Endodermal cell (in vitro differentiated cells): ENCODE measurements around the gene PLPPR1. TPM values are rescaled to one million over a fixed set of nuclear protein-coding genes. Genes with fewer than 3 reads are reported as not detected.

Source experiments
- DNase-seq: peaks from one replicate; pipeline ENCODE4 v3.0.0-alpha.2; 2017
- H3K27ac ChIP-seq: 2 replicates; pipeline ENCODE4 v1.5.1; 2013; ENCODE audit warnings: mild to moderate bottlenecking, low read depth, low read length, moderate library complexity
- H3K27me3 ChIP-seq: 2 replicates; pipeline ENCODE4 v1.6.1; 2013; ENCODE audit warnings: mild to moderate bottlenecking, low read length, moderate library complexity; ENCODE audit not compliant: insufficient read depth, control insufficient read depth, poor library complexity, severe bottlenecking
- H3K36me3 ChIP-seq: 2 replicates; pipeline ENCODE4 v1.7.0; 2013; ENCODE audit warnings: mild to moderate bottlenecking, low read length, moderate library complexity; ENCODE audit not compliant: control insufficient read depth, insufficient read depth
- H3K4me1 ChIP-seq: one replicate; pipeline ENCODE4 v1.7.0; 2013; ENCODE audit warnings: low read length; ENCODE audit not compliant: control insufficient read depth, insufficient read depth
- H3K4me3 ChIP-seq: 2 replicates; pipeline ENCODE4 v1.5.1; 2013; ENCODE audit warnings: mild to moderate bottlenecking, low read length, moderate library complexity
- H3K9ac ChIP-seq: 2 replicates; pipeline ENCODE4 v1.6.1; 2013; ENCODE audit warnings: mild to moderate bottlenecking, low read length, moderate library complexity; ENCODE audit not compliant: poor library complexity, severe bottlenecking; ENCODE audit errors: extremely low read depth
- H3K9me3 ChIP-seq: 2 replicates; pipeline ENCODE4 v1.6.1; 2013; ENCODE audit warnings: mild to moderate bottlenecking, low read length, moderate library complexity; ENCODE audit not compliant: control insufficient read depth
- H3K27ac Mint-ChIP-seq: 2 replicates; pipeline ENCODE4 v1.8.0; 2020; ENCODE audit warnings: mixed read lengths
- H3K27me3 Mint-ChIP-seq: 2 replicates; pipeline ENCODE4 v1.8.0; 2021; ENCODE audit warnings: mild to moderate bottlenecking, mixed read lengths; ENCODE audit not compliant: insufficient read depth
- H3K36me3 Mint-ChIP-seq: 2 replicates; pipeline ENCODE4 v1.8.0; 2020; ENCODE audit warnings: low read depth, mixed read lengths
- H3K4me1 Mint-ChIP-seq: 2 replicates; pipeline ENCODE4 v1.8.0; 2020; ENCODE audit warnings: mixed read lengths
- H3K4me3 Mint-ChIP-seq: 2 replicates; pipeline ENCODE4 v1.8.0; 2020; ENCODE audit warnings: mild to moderate bottlenecking, moderate library complexity, mixed read lengths
- H3K9me3 Mint-ChIP-seq: 2 replicates; pipeline ENCODE4 v1.8.0; 2020; ENCODE audit warnings: mild to moderate bottlenecking, mixed read lengths
- CTCF ChIP-seq: fragments of 200-600 bp; sonication (generic); conservative IDR thresholded peaks from 2 replicates; pipeline ENCODE4 v1.5.0; 2021; ENCODE audit warnings: antibody characterized with exemption, mild to moderate bottlenecking
- WGBS, 2 experiments: methylation state at CpG; one replicate each; pipeline versions ENCODE4 v1.1.5 to v1.1.7; 2013; ENCODE audit warnings: missing lambda C conversion rate in 2 of 2, mixed read lengths in 1 of 2; ENCODE audit not compliant: insufficient coverage in 1 of 2, insufficient read length in 1 of 2; 5-methylcytosine and 5-hydroxymethylcytosine counted together
- total RNA-seq, 2 donors: library from RNA; stranded (reverse); fragmentation: NEBNext Ultra II Directional in 1 of 2; extraction: Animal tissue kit (Norgen Biotek cat#: 25700) in 1 of 2; gene quantifications; 2 replicates in 1 of 2; 3 replicates in 1 of 2; pipeline ENCODE4 v1.2.1, GENCODE V29; 2021

The PLPPR1 gene
- total RNA-seq, 2 donors from 2014 or later, result 1.5 to 4.6 TPM

DNA sequence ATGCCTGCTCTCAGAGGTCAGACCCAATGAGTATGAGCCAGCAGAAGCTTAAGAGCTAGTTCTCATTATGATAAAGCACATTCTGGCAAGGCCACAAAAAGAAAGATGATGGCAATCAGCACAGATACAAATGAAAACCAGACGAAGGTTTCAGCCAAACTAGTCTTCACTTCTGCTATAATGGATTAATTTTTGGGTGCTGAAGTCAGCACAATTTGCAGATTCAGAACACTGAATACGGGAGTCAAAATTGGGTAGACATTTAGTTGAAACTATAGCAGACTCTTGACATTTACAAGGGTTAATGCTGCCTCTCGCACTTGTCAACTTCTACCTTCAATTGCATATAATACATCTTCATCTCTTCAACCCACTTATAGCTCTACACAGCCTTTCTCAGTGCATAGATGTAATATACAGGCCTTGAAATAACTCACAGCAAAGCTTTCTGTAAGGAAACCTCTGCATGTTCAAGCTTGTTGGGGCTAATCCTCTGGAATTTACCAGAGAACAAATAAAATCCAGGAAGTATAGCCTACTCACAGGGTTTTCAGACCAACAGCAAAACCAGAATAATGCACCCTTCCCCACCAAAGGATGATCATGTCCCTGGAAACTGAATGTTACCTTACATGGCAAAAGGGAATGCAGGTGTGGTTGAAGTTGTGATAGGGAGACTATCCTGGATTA, 279.1 kb downstream of the PLPPR1 start:
- no peaks in the 10 kb centered on the region for H3K4me1 ChIP-seq
- H3K9me3 ChIP-seq, result no peaks in the 10 kb centered on the region
- no peak for DNase-seq
- H3K36me3 ChIP-seq, result no peaks in the 10 kb centered on the region
- Mint-ChIP-seq H3K27me3 (no peaks in the 10 kb centered on the region), H3K36me3 (no peaks in the 10 kb centered on the region), H3K27ac (no peak overlapping the region), H3K4me3 (no peak overlapping the region), H3K4me1 (peaks cover 2% of the 10 kb centered on the region), H3K9me3 (no peaks in the 10 kb centered on the region)
- H3K9ac ChIP-seq, result no peak overlapping the region
- WGBS, 2 experiments, result 95 to 96% methylated on average over 3 of the region's 3 CpGs
- no peak for TF ChIP-seq CTCF
- no peak overlapping the region for H3K27ac ChIP-seq
- H3K4me3 ChIP-seq, result no peak overlapping the region
- no peaks in the 10 kb centered on the region for H3K27me3 ChIP-seq

DNA sequence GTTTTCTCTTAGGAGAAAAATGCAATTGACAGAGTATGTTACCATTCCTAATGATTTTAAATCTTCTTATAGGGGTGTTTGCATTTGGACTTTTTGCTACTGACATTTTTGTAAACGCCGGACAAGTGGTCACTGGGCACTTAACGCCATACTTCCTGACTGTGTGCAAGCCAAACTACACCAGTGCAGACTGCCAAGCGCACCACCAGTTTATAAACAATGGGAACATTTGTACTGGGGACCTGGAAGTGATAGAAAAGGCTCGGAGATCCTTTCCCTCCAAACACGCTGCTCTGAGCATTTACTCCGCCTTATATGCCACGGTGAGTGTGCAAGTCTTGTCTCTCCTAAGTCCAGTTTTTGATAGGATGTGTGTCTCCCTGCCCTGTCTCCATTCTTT, 280.6 kb downstream of the PLPPR1 start:
- H3K4me3 ChIP-seq, result no peak overlapping the region
- Mint-ChIP-seq H3K27ac (no peak overlapping the region), H3K36me3 (no peaks in the 10 kb centered on the region), H3K4me3 (no peak overlapping the region), H3K4me1 (peaks cover 2% of the 10 kb centered on the region), H3K9me3 (no peaks in the 10 kb centered on the region), H3K27me3 (no peaks in the 10 kb centered on the region)
- 94 to 95% methylated on average over 8 of the region's 8 CpGs for WGBS, 2 experiments
- no peaks in the 10 kb centered on the region for H3K9me3 ChIP-seq
- no peaks in the 10 kb centered on the region for H3K4me1 ChIP-seq
- H3K36me3 ChIP-seq, result no peaks in the 10 kb centered on the region
- DNase-seq, result no peak
- H3K27ac ChIP-seq, result no peak overlapping the region
- no peaks in the 10 kb centered on the region for H3K27me3 ChIP-seq
- H3K9ac ChIP-seq, result no peak overlapping the region
- no peak for TF ChIP-seq CTCF

DNA sequence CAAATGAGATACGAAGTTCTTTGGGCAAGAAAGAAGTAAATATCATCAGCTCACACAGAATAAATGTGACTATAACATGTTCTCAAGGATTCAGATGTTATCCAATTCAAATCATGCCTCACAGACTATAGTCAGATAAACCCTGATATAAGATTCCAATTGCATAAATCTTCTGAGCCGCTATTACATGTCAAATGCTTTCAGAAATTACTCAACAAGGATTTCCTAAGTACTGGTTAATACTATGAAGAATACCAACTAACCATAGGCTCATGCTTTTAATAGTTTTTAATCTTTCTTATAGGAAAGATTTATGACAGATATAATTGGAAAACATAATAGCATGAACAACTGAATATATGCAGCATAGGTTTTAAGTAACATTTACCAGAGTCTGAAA, 282.7 kb downstream of the PLPPR1 start:
- H3K9me3 Mint-ChIP-seq, result no peaks in the 10 kb centered on the region
- no peak for DNase-seq
- no peaks in the 10 kb centered on the region for H3K36me3 Mint-ChIP-seq
- Histone ChIP-seq H3K27me3 (no peaks in the 10 kb centered on the region), H3K4me3 (no peak overlapping the region), H3K9me3 (no peaks in the 10 kb centered on the region), H3K9ac (no peak overlapping the region), H3K4me1 (no peaks in the 10 kb centered on the region), H3K27ac (no peak overlapping the region), H3K36me3 (no peaks in the 10 kb centered on the region)
- H3K27me3 Mint-ChIP-seq, result no peaks in the 10 kb centered on the region
- 59% methylated on average over 2 of the region's 2 CpGs; no CpG with 5 or more reads in 1 of the 2 experiments for WGBS, 2 experiments
- no peak overlapping the region for H3K27ac Mint-ChIP-seq
- no peak for TF ChIP-seq CTCF
- H3K4me3 Mint-ChIP-seq, result no peak overlapping the region
- H3K4me1 Mint-ChIP-seq, result peaks cover 2% of the 10 kb centered on the region
